ENCODE data around the gene EPS8L2.
A peak's percentile ranks its signal among the peaks of the same experiment; 100 is the strongest.

EPS8L2 gene

GRCh38 chr11:693887-694562 is 12.0 kb upstream of the EPS8L2 start:
- H3K4me3 ChIP-seq (replicated peaks; ENCODE audit: low read depth, low read length) = peak overlapping the region; percentile 97
- DNase-seq (ENCODE audit: extremely low read depth, low read depth) = no peak
- TF ChIP-seq CTCF (IDR thresholded peaks at IDR 0.05; ENCODE audit: low read depth, low read length, missing control alignments) = no peak

DNA sequence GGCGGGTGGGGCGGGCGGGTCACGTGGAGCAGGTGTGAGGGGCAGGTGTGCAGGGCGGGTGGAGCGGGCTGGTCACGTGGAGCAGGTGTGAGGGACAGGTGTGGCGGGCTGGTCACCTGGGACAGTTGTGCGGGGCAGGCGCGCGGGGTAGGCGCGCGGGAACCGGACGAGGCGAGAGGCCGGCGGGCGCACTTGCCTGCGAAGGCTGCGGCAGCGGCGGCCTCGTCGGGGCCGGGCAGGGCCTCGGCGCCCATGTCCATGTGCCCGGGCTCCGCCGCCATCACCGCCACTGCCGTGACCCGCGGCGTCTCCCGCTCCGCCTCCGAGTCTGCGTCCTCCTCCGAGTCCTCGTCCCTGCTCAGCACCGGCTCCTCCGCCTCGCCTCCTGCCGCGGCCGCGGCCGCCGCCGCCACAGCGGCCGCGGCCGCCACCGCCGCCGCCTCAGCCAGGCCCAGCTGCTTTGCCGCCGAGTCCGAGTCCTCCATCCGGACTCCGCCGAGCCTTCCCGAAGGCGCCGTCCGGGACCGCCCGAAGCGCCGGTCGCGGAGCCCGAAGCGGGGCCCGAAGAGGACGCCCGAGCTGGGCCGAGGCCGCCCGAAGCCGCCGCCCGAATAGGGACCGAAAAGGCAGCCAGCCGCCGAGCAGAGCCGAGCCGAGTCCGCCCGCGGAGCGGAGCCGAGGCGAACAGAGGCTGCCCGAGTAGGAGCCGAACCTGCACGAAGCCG is 11.3 kb upstream of the EPS8L2 start, which contains the start of gene DEAF1:
Gene DEAF1 (minus strand): TSS at position 660 of the 725 bp plus-strand sequence. CDS start 175 bp downstream, at position 485.
- H3K4me3 ChIP-seq (replicated peaks; ENCODE audit: low read depth, low read length) = peak within 1 kb of the TSS; percentile 97
- no peak for TF ChIP-seq CTCF (IDR thresholded peaks at IDR 0.05; ENCODE audit: low read depth, low read length, missing control alignments)
- DNase-seq (ENCODE audit: extremely low read depth, low read depth) = peak; percentile 92

GRCh38 chr11:695288-695537 is 10.8 kb upstream of the EPS8L2 start:
- peak overlapping the region; percentile 97 for H3K4me3 ChIP-seq (replicated peaks; ENCODE audit: low read depth, low read length)
- TF ChIP-seq CTCF (IDR thresholded peaks at IDR 0.05; ENCODE audit: low read depth, low read length, missing control alignments) = no peak
- no peak for DNase-seq (ENCODE audit: extremely low read depth, low read depth)

- peak within 1 kb of the TSS; percentile 97 for H3K4me3 ChIP-seq (replicated peaks; ENCODE audit: low read depth, low read length)
- no peak for TF ChIP-seq CTCF (IDR thresholded peaks at IDR 0.05; ENCODE audit: low read depth, low read length, missing control alignments)
- peak; percentile 92 for DNase-seq (ENCODE audit: extremely low read depth, low read depth)
These were observed 10.3 kb upstream of the EPS8L2 start, which contains the start of gene TMEM80 for GRCh38 chr11:695538-696248. TMEM80 (plus strand) TSS chr11:695816; CDS start chr11:695828, 12 bp downstream.

DNA sequence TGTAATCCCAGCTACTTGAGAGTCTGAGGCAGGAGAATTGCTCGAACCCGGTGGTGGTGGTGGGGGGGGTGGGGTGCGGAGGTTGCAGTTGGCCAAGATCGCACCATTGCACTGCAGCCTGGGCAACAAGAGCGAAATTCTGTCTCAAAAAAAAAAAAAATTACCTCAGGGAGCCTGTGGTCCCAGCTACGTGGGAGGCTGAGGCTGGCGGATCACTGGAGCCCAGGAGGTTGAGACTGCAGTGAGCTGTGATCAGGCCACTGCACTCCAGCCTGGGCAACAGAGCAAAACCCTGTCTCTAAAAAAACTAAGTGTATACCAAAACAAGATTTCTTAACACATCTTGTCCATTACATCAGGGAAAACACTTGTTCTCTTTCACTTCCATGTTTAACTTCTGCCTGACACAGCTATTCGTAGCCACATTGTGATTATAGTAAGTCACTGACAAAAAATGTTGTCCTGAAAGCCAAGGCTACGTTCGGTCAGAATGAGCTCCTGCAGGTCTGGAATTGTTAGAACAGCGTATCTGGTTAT is 9.0 kb upstream of the EPS8L2 start:
- H3K4me3 ChIP-seq (replicated peaks; ENCODE audit: low read depth, low read length) = peak overlapping the region; percentile 97
- no peak for TF ChIP-seq CTCF (IDR thresholded peaks at IDR 0.05; ENCODE audit: low read depth, low read length, missing control alignments)
- DNase-seq (ENCODE audit: extremely low read depth, low read depth) = no peak

GRCh38 chr11:697811-698311 is 8.2 kb upstream of the EPS8L2 start:
- no peak overlapping the region for H3K4me3 ChIP-seq (replicated peaks; ENCODE audit: low read depth, low read length)
- no peak for DNase-seq (ENCODE audit: extremely low read depth, low read depth)
- TF ChIP-seq CTCF (IDR thresholded peaks at IDR 0.05; ENCODE audit: low read depth, low read length, missing control alignments) = no peak

Data from HFF-Myc (cell line).